ENCODE measurements around the gene KIAA0825.

The KIAA0825 gene

DNA sequence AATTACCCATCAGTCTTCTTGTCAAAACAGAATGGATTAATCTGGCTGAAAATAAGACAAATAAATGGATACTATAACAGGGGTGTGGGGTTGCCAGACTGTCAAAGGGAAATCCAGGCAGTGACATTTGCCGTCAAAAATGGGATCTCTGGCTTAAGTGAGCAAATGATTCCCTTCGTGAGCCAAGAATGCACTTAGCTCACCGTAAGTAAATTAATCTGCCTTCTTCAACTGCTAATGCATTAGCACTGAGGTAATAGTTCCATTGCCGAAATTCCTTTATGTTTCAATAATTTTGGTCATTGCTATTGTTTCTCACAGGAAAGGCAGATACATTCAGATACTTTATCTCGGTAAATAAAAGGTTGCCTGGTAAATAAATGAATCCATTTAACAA is 377.8 kb downstream of the KIAA0825 start:
- TF ChIP-seq, protein P1, sequence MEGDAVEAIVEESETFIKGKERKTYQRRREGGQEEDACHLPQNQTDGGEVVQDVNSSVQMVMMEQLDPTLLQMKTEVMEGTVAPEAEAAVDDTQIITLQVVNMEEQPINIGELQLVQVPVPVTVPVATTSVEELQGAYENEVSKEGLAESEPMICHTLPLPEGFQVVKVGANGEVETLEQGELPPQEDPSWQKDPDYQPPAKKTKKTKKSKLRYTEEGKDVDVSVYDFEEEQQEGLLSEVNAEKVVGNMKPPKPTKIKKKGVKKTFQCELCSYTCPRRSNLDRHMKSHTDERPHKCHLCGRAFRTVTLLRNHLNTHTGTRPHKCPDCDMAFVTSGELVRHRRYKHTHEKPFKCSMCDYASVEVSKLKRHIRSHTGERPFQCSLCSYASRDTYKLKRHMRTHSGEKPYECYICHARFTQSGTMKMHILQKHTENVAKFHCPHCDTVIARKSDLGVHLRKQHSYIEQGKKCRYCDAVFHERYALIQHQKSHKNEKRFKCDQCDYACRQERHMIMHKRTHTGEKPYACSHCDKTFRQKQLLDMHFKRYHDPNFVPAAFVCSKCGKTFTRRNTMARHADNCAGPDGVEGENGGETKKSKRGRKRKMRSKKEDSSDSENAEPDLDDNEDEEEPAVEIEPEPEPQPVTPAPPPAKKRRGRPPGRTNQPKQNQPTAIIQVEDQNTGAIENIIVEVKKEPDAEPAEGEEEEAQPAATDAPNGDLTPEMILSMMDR (conservative IDR thresholded peaks at IDR 0.05; ENCODE audit: low read depth), result no peak
- ChIA-PET CTCF (interaction anchor here (0.7 kb wide), 1 partner anchor 77 kb away, joined by 3 read pairs; no protein-coding TSS in a partner anchor), POLR2A (ENCODE audit: low non-redundant PET) (no interaction called here)
- no peak overlapping the region for H3K27ac ChIP-seq
- DNase-seq (ENCODE audit: low spot score), result no peak

DNA sequence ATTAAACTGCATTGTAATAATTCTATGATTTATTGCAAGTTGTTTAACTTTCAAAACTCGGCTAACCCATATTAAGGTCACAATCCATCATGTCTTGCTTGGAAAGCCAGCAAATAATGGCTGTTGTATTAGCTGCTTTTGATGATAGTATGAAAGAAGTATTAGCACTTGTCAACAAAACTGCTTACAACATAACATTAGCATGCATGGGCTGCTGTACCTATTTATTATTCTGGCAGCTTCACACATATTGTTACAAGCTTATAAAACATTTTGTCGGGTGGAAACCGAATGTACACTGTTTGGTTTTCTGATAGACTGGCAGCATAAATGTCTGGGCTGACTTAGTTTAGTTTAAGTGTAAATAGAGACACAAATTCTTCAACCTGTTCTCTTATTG is 378.3 kb downstream of the KIAA0825 start:
- TF ChIP-seq, protein P1 (conservative IDR thresholded peaks at IDR 0.05; ENCODE audit: low read depth), result no peak
- ChIA-PET CTCF (interaction anchor here (0.7 kb wide), 1 partner anchor 77 kb away, joined by 3 read pairs; no protein-coding TSS in a partner anchor), POLR2A (ENCODE audit: low non-redundant PET) (no interaction called here)
- no peak overlapping the region for H3K27ac ChIP-seq
- DNase-seq (ENCODE audit: low spot score), result no peak

DNA sequence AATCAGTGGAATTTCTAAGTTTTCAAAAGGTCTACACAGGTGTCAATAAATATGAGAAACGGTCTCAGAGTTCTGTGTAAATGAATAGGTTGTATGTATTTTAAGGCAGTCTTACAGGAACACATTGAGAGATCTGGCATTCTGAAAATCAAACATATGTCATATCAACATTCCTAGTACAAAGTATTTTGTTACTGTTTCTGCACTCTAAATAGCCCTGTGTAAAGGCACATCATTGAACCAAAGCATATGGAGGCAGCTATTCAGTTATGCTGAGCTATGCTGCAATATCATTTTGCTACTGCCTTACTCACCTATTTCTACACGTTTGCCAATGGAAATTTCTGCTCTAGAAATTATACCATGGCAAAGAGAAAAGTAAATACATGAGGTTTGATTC is 379.1 kb downstream of the KIAA0825 start:
- CTCF ChIA-PET, result interaction anchor here (0.7 kb wide), 1 partner anchor 133 kb away, joined by 3 read pairs; no protein-coding TSS in a partner anchor
- no peak for DNase-seq (ENCODE audit: low spot score)
- TF ChIP-seq, protein P1 (conservative IDR thresholded peaks at IDR 0.05; ENCODE audit: low read depth), result no peak
- no peak overlapping the region for H3K27ac ChIP-seq
- POLR2A ChIA-PET (ENCODE audit: low non-redundant PET), result no interaction called here

DNA sequence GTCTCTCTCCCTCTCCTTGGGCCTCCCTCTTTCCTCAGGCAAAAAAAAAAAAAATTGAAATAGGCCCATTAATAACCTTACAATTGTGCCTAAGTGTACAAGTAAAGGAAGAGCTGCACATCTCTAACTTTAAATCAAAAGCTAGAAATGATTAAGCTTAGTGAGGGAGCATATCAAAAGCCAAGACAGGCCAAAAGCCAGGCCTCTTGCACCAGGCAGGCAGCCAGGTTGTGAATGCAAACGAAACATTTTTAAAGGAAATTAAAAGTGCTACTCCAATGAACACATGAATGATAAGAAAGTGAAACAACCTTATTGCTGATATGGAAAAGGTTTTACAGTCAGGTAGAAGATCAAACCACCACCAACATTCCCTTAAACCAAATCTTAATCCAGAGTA is 383.4 kb downstream of the KIAA0825 start:
- POLR2A ChIA-PET (ENCODE audit: low non-redundant PET), result interaction anchor here (0.9 kb wide), 1 partner anchor 268 kb away, joined by 3 read pairs; no protein-coding TSS in a partner anchor
- TF ChIP-seq, protein P1 (conservative IDR thresholded peaks at IDR 0.05; ENCODE audit: low read depth), result no peak
- no peak overlapping the region for H3K27ac ChIP-seq
- DNase-seq (ENCODE audit: low spot score), result no peak
- CTCF ChIA-PET, result no interaction called here

DNA sequence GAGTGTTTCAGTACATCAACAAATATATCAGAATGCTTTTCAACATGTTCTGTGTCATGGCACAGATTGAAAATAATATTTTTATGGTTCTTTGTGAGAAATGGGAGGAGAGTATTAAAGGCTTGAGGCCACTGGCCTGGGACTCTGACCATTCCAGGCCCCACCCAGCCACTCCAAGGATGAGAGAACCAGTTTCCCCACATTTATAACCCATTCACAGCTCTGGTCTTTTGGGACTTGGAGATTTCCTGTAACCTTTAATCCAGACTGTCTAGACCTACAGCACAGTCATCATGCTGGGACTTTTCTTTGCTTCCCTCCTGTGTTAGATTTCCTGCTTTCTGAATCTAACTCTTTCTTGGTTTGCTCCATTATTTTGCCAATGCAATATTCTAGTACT is 389.6 kb downstream of the KIAA0825 start:
- no peak overlapping the region for H3K27ac ChIP-seq
- CTCF ChIA-PET, result no interaction called here

DNA sequence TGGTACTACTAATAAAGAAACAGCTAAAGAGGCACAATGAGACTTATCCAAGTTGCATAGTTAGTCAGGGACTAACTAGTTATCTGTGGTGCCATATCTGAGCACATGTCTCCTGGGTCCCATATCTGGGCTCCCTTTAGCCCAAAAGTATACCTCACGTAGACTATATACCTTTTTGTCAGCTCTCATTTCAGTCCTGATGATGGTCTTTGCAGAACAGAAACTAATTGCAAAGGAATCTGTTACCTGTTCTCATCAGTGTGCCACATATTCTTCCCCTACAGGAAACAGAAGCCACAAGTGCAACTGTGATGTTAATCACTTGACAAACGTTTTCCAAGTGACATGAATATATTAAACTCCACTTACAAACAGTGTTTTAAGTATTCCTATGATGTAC is 395.2 kb downstream of the KIAA0825 start:
- CTCF ChIA-PET, result no interaction called here
- no peak for DNase-seq (ENCODE audit: low spot score)
- POLR2A ChIA-PET (ENCODE audit: low non-redundant PET), result no interaction called here
- no peak overlapping the region for H3K27ac ChIP-seq
- TF ChIP-seq, protein P1 (conservative IDR thresholded peaks at IDR 0.05; ENCODE audit: low read depth), result no peak

More for the DNA sequence above, 389.6 kb downstream of the KIAA0825 start:
- POLR2A ChIA-PET (ENCODE audit: low non-redundant PET), result no interaction called here
- TF ChIP-seq, protein P1 (conservative IDR thresholded peaks at IDR 0.05; ENCODE audit: low read depth), result no peak
- no peak for DNase-seq (ENCODE audit: low spot score)

DNA sequence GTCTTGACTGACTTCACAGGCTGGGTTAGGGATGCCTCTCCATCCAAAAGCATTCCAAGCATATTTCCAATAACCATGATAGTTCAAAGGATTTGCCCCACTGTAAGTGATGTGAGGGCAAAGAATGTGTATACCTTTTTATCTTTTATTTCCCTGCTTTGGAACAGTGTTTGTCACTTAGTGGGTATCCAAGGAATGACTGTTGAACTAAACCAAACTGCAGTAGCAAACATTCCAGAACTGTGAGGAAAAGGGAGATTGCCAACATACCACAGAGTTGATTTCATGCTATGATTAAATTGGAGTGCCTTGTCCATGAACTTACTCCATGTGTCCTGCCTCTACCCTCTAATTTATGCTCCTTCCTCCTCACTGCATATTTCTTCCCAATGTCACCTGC is 400.0 kb downstream of the KIAA0825 start:
- TF ChIP-seq, protein P1 (conservative IDR thresholded peaks at IDR 0.05; ENCODE audit: low read depth), result no peak
- H3K27ac ChIP-seq, result no peak overlapping the region
- no peak for DNase-seq (ENCODE audit: low spot score)
- ChIA-PET CTCF (no interaction called here), POLR2A (ENCODE audit: low non-redundant PET) (no interaction called here)

Measured in RWPE1 (cell line).